ENCODE data around the gene ITIH1.
"Not testable (repeated sequence)": the region's sequence is repeated elsewhere in the genome, so short reads cannot be mapped to it uniquely, and the experiment has no call there.

DNA sequence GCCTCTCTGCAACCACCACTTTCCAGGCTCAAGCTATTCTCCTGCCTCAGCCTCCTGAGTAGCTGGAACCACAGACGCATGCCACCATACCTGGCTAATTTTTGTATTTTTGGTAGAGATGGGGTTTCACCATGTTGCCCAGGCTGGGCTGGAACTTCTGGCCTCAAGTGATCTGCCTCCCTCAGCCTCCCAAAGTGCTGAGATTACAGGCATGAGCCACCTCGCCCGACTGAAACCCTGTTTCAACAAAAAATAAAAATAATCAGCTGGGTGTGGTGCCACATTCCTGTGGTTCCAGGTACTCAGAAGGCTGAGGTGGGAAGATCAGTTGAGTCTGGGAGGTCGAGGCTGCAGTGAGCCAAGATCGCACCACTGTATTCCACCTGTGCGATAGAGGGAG, 913 bp upstream of the ITIH1 start:
- TF ChIP-seq EZH2 (optimal IDR thresholded peaks at IDR 0.05; ENCODE audit: low read depth, low read length); CTCF (IDR thresholded peaks at IDR 0.05; ENCODE audit: low read length): not testable (repeated sequence)

Measured in MM.1S (cell line).